ENCODE data around the gene FKBP5.
"Not testable (repeated sequence)": the region's sequence is repeated elsewhere in the genome, so short reads cannot be mapped to it uniquely, and the experiment has no call there.

FKBP5 gene

DNA sequence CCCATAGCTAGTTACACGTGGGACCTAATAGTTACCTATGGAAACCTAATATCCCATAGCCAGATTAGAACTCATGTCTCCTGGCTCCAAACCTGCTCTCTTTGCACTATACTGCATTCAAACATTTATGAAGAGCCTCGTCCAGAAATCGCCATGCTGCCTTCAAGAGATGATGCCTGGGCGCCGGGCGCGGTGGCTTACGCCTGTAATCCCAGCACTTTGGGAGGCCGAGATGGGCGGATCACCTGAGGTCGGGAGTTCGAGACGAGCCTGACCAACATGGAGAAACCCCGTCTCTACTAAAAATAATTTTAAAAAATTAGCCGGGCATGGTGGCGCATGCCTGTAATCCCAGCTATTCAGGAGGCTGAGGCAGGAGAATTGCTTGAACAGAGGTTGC is 1.3 kb upstream of the FKBP5 start:
- not testable (repeated sequence) for FAIRE-seq

GRCh38 chr6:35687658-35688604 is 784 bp downstream of the FKBP5 start:
- no peak for FAIRE-seq

DNA sequence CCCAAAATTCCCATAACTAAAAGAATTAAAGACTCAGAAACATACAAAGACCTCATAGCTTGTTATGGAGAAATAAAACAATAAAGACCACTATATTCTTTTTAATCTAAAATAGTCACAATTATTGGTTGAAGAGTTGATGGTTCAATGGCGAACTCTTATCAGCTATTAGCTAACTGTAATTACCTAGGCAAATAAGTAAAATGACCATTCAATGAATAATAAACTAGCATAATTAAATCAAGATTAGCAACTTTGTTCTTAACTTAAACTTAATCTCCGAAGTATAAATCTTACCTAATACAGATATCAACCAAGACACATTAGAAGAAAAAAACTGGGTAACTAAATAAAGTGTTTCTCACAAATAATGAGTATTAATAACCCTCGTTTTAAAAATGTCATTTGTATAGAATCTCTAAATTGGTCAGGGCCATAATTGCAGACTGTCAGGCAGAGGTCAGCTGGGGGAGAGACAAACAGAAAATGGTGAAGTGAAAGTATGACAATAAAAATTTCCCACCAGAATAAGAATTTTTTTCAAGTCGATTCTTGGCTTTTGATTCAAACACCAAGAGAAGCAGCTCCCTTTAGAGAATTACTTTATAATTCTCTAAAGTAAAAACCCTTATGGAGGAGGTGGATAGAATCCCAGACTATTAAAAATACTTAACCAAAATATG is 1.7 kb downstream of the FKBP5 start:
- FAIRE-seq: no peak

GRCh38 chr6:35686436-35686835 is 2.3 kb downstream of the FKBP5 start:
- FAIRE-seq: no peak

- no peak for FAIRE-seq
Observed at GRCh38 chr6:35683267-35683666, 5.4 kb downstream of the FKBP5 start.

GRCh38 chr6:35681298-35681697 is 7.4 kb downstream of the FKBP5 start:
- no peak for FAIRE-seq

DNA sequence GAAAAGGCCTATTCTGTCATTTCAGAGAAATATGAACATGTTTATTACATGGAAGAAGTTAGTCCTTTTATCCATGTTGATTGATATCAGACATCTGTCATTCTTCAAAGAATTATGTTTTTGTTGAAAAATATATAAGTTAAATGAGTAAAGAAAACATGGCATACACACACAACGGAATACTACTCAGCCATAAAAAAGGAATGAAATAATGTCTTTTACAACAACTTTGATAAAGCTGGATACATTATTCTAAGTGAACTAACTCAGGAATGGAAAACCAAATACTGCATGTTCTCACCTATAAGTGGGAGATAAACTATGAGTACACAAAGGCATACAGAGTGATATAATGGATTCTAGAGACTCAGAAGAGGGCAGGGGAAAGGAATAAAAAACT is 9.3 kb downstream of the FKBP5 start:
- FAIRE-seq: no peak

DNA sequence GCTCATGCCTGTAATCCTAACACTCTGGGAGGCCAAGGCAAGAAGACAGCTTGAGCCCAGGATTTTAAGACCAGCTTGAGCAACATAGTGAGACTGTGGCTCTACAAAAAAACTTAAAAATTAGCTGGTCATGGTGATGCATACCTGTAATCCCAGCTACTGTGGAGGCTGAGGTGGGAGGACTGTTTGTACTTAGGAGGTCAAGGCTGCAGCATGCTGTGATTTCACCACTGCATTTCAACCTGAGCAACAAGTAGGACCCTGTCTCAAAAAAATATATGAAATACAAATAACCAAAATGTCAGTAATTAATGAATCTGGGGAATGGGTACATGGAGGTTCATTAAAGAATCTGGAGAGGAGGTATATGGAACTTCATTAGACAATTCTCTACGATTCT is 9.9 kb downstream of the FKBP5 start:
- FAIRE-seq: no peak

DNA sequence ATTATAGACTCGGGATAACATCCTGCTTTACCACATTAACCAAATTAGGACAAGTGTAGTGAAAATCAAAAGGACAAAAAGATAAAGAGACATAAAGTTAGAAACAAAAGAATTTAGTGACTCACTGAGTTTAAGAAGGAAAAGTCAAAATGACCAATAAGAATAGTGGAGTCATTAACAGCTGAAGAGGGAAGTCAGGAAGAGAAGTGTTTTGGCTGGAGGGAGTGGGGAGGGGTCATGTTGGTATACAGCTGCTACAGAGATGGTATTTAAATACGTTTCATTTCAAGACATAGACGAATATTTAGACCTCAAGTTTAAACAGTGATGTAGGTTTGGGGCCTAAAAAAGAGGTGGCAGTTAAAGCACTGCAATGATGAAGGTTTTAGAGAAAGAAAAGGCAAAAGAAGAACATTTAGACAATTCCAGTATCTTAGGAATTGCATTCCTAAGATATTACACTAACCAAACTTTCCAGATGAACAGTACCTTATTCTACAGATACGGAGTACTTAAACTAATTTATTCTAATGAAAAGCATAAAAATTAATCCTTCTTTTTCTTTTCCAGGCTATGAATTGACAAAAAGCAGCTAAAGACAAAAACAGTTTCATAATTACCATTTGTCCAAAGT is 10.6 kb downstream of the FKBP5 start:
- FAIRE-seq: no peak

GRCh38 chr6:35677456-35677855 is 11.3 kb downstream of the FKBP5 start:
- no peak for FAIRE-seq

DNA sequence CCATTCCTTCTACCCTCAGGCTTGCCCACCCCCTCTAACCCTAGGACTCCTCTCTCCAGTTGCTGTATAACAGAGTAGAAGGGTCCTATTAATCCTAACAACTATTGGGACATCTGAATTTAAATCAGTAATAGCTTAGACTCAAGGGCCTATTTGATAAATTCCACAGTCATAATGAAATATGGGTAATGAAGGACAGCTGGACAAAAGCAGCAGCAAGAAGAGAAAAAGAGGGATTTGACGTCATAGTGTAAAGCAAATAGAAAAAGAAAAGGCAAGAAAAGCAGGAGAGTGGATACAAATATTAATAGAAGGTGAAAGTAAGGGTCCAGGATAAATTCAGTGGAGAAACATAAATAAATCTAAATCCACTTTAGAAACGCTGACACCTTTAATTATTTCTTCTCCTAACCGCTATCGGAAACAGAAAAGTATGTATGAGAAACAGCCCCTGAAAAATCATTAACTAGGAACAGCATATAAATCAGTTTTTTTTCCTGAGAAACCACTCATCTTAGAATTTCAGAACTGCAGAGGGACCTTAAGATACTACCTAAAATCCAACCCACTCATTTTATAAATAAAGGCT is 12.8 kb downstream of the FKBP5 start:
- FAIRE-seq: no peak

DNA sequence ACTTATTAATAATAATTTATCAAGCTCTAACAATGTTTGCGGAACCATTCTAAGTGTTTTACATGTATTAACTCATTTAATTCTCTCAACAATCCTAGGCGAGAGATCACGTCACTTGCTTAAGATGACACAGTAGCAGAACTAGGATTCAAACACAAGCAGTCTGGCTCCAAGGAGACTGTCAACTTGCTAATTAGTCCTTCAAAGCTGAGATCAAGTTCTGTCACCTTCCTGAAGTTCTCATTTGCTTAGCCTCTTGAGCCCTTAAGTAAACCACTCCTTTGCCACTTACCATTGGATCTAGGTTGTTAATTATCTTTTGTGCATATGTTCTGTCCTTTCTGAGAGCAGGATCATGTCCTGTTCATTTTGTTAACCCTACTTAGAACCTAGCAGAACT is 14.1 kb downstream of the FKBP5 start:
- no peak for FAIRE-seq

DNA sequence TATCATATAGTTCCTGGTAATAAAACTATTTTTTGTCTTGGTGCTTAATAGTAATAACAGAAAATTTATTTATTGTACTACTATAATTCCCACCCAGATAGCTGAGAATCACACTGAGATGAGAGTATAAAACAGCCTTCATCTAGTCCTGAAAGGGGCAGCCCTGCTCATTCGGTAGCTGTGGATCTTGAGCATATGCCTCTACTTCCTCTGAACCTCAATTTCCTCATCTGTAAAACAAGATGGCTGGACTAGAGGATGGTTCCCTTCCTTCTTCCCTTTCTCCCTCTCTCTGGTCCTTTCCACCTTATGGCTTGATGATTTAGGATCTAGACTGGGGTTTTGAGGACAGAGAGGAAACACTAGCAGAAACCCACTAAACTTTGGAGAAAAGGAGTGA is 15.0 kb downstream of the FKBP5 start:
- no peak for FAIRE-seq

DNA sequence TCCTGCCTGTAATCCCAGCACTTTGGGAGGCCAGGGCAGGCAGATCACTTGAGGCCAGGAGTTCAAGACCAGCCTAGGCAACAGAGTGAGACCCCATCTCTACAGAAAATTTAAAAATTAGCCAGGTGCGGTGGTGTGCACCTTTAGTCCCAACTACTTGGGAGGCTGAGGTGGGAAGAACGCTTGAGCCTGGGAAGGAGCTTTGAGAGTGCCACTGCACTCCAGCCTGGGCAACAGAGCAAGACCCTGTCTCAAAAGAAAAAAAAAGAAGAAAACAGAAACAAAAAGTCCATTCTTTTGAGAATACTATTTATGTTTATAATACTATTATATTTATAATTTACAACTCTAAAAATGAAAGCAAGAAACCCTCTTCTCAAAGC is 15.4 kb downstream of the FKBP5 start:
- FAIRE-seq: not testable (repeated sequence)

DNA sequence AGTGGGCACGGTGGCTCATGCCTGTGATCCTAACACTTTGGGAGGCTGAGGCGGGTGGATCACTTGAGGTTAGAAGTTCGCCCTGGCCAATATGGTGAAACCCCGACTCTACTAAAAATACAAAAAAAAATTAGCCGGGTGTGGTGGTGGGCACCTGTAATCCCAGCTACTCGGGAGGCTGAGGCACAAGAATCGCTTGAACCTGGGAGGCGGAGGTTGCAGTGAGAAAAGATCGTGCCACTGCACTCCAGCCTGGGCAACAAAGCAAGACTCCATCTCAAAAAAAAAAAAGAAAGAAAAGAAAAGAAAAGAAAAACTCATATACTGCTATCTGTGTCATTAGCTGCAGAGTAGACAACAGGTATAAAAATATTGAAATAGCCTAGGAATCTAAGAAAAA is 18.3 kb downstream of the FKBP5 start:
- FAIRE-seq: not testable (repeated sequence)

DNA sequence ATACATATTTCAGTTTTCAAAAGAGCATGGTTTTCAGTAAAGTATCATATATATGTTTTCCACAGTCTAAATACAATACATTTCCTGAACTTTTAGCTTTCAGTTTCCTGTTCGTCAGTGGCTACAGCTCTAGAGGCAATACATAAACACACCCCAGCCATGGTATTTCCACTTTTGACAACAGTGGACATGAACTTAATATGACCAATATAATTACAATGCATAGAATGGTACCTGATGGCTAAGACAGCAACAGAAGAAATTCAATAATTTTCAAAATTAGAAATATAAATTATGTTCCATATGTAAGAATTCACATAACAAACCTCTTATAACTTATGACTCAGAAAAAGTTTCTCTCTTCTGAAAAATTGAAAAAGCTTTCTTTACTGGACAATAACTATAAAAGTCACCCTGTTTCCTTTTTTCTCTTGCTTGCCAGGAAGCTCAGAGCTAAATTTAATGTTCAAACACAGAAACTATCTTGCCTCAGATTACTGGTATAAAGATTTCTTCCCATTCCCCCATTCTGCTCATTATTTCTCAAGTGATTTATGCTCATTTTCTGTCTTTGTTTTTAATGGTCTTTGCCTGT is 19.2 kb downstream of the FKBP5 start:
- FAIRE-seq: no peak

DNA sequence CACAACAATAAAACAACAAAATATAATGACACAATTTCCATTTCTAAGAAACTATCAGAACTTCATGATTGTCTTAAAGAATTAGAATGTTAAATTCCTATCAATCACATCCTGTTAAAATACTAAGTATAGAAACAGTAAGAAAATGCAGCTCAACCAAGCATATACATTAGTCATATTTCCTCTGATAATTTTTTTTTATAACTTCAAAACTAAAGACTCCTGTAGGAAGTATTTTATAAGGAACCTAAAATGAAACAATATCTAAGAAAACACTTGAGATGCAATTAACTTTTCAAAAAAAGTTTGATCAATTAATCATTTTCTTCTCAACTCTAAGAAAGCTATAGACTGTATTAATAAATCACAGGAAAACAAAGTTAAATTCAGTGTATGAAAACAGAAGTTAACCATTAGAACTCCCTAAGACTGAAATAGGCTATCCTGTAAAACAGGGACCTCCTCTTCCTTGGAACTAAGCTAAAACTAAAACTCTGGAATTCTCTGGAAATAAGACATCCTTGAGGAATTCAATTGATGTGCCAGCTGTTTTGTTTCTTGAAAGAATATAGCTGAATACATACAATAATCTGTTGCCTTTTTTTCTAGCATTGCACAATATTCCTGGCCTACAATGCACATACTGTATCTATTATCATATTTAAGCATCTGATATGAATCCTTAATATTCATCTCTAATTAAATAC is 19.8 kb downstream of the FKBP5 start:
- FAIRE-seq: no peak

DNA sequence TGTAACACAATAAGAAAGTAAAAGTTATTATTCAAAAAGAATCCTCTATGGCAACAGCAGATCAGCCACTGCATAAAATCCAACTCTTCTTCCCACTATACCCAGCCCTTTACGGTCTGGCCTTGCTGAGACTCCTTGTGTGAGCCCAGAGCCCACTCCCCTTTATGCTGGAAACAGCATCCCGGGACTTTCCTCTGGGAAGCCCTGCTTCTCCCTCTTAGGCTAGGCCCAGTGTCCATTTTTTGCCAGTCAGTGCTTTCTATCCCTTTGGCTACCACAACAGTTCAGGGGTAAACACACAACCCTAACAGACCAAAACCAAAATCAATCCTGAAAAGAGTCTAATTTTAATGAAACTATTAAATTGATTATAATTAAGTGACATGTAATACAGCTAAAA is 20.6 kb downstream of the FKBP5 start:
- FAIRE-seq: no peak

DNA sequence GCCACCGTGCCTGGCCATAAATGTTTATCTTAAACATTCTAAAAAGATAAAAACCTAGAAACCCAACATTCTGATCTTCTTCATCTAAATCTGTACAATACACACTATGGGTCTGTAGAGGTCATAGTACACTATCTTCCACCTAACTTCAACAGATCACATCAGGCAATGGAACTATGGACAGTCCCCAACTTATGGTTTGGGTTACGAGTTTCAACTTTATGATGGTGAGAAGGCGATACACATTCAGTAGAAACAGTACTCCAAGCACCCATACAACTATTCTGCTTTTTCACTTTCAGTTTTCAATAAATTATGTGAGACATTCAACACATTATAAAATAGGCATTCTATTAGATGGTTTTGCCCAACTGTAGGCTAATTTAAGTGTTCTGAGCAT is 23.1 kb downstream of the FKBP5 start:
- FAIRE-seq: no peak

DNA sequence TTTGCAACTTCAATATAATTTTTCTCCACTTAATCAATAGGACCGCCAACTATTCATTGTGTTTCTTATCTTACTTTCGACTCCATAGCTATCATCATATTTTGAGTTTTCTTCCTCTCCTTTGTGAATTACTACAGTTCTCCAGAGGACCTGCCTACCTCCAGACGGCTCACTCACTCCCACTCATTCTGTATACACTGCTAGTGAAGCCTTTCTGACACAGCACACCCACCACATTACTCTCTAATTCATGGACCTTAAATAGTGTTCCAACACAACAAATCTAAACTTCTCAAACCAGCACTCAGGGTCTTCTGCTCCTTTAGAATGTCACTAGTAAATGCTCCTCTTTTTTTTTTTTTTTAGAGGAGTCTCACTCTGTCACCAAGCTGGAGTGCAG is 23.8 kb downstream of the FKBP5 start:
- no peak for FAIRE-seq

DNA sequence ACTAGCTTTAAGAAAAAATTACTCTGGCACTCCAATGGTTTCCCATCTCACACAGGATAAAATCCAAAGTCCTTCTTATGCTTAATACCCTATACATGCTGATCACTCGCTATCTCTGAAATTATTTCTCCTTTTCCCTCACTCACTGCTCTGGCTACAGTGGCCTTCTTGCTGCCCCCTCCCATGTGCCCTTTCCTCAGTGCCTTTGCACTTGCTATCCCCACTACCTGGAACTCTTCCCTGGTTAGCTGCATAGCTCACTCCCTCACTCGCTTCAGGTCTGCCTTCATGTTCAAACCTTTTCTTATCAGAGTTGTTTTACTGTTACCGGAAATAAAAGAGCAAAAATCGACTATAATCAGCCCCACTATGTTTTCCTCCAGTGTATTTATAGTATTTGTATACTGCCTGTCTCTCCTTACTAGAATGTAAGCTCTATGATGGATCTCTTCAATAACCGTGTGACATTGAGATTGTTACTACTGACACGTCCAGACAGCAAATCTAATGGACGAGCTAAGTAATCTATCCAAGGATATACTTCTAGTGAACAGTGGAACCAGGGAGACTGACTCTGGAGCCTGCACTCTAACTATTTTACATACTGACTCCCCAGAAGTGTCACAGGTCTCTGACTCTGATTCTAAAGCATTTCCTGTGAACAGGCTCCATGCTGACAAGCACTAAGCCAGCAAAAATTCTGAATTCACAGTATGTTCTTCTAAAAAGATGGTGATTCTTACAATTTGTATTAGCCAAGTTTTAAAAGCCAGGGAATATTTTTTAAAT is 25.1 kb downstream of the FKBP5 start:
- no peak for FAIRE-seq

- no peak for FAIRE-seq
Observed at GRCh38 chr6:35662999-35663398, 25.7 kb downstream of the FKBP5 start.
